K562 (cell line): ENCODE measurements around the gene HDHD3.

Experiments
- ESRRA ChIP-seq: fragments of 450-650 bp; IDR thresholded peaks from 2 replicates; pipeline ENCODE4 v1.6.1; 2014; ENCODE audit warnings: low read depth, mild to moderate bottlenecking, moderate library complexity, borderline replicate concordance
- MXI1 ChIP-seq: IDR thresholded peaks from 2 replicates; pipeline ENCODE4 v1.6.1; 2011; ENCODE audit warnings: low read depth, mild to moderate bottlenecking, improper control_type of control experiment, low read length
- RAD51 ChIP-seq: fragments of 450-650 bp; IDR thresholded peaks from 2 replicates; pipeline ENCODE4 v1.7.1; 2016; ENCODE audit warnings: low read depth, mild to moderate bottlenecking, borderline replicate concordance
- ZNF133 ChIP-seq: fragments of 250-450 bp; sonication (Bioruptor Pico); IDR thresholded peaks from 2 replicates; pipeline ENCODE4 v1.4.0; 2020; ENCODE audit warnings: mild to moderate bottlenecking
- TF ChIP-seq, protein P1 (sequence below), 3 experiments: IDR thresholded peaks in 2 of 3; conservative IDR thresholded peaks in 1 of 3; 2 replicates each; pipeline ENCODE4 v1.5.1; 2011 to 2012; ENCODE audit warnings: low read length in 3 of 3, mild to moderate bottlenecking in 3 of 3, control low read depth in 2 of 3, improper control_type of control experiment in 1 of 3, inconsistent platforms in 1 of 3, low read depth in 1 of 3, mixed read lengths in 1 of 3, moderate library complexity in 1 of 3; ENCODE audit not compliant: insufficient read depth in 2 of 3
- TF ChIP-seq, protein P2 (sequence below): fragments of 250-450 bp; sonication (Bioruptor Pico); IDR thresholded peaks from 2 replicates; pipeline ENCODE4 v1.5.0; 2022; ENCODE audit warnings: mild to moderate bottlenecking
- TF ChIP-seq, protein P3 (sequence below): sonication (generic); formaldehyde crosslinking; IDR thresholded peaks from 2 replicates; pipeline ENCODE4 v1.8.1; 2023; ENCODE audit warnings: mild to moderate bottlenecking, missing genetic modification reagents

DNA sequence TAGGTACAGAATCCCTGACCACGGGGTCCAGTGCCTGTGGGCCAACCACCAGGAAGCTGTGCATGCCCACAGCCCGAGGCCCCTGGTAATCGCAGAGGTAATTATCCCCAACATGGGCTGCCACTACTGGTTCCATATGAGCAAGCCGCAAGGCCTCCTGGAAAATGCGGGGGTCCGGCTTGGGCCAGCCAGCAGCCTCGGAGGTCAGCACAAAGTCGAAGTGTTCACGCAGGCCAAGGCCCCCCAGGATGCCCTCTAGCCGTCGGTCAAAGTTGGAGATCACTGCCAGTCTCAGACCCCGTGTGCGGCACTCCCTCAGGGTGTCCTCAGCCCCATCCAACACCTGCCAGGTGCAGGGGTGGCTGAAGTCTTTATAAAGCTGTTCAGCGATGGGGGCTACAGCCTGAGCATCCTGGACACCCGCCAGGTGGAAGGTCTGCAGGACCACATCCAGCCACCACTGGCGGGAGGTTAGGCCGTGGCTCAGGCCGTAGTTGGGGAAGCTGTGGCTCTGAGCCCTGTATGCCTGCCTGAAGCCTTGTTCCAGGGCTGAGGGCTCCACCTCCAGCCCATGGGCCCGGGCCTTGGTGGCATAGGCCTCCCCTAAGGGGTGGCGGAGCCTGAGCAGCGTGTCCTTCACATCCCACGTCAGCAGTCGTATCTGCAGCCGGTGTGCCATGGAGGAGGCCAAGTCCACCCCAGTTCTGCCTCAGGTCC is 3.0 kb downstream of the HDHD3 start:
- TF ChIP-seq, protein P1, sequence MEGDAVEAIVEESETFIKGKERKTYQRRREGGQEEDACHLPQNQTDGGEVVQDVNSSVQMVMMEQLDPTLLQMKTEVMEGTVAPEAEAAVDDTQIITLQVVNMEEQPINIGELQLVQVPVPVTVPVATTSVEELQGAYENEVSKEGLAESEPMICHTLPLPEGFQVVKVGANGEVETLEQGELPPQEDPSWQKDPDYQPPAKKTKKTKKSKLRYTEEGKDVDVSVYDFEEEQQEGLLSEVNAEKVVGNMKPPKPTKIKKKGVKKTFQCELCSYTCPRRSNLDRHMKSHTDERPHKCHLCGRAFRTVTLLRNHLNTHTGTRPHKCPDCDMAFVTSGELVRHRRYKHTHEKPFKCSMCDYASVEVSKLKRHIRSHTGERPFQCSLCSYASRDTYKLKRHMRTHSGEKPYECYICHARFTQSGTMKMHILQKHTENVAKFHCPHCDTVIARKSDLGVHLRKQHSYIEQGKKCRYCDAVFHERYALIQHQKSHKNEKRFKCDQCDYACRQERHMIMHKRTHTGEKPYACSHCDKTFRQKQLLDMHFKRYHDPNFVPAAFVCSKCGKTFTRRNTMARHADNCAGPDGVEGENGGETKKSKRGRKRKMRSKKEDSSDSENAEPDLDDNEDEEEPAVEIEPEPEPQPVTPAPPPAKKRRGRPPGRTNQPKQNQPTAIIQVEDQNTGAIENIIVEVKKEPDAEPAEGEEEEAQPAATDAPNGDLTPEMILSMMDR (IDR thresholded peaks at IDR 0.05 in 2 of 3, conservative IDR thresholded peaks at IDR 0.05 in 1 of 3; ENCODE audit: insufficient read depth in 2 of 3, low read depth in 1 of 3, low read length in 3 of 3) = no peak
- TF ChIP-seq ZNF133 (CRISPR knock-in tag) = no peak
- TF ChIP-seq, protein P2, sequence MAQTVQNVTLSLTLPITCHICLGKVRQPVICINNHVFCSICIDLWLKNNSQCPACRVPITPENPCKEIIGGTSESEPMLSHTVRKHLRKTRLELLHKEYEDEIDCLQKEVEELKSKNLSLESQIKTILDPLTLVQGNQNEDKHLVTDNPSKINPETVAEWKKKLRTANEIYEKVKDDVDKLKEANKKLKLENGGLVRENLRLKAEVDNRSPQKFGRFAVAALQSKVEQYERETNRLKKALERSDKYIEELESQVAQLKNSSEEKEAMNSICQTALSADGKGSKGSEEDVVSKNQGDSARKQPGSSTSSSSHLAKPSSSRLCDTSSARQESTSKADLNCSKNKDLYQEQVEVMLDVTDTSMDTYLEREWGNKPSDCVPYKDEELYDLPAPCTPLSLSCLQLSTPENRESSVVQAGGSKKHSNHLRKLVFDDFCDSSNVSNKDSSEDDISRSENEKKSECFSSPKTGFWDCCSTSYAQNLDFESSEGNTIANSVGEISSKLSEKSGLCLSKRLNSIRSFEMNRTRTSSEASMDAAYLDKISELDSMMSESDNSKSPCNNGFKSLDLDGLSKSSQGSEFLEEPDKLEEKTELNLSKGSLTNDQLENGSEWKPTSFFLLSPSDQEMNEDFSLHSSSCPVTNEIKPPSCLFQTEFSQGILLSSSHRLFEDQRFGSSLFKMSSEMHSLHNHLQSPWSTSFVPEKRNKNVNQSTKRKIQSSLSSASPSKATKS (CRISPR knock-in tag) = no peak
- TF ChIP-seq RAD51 = no peak
- TF ChIP-seq, protein P3, sequence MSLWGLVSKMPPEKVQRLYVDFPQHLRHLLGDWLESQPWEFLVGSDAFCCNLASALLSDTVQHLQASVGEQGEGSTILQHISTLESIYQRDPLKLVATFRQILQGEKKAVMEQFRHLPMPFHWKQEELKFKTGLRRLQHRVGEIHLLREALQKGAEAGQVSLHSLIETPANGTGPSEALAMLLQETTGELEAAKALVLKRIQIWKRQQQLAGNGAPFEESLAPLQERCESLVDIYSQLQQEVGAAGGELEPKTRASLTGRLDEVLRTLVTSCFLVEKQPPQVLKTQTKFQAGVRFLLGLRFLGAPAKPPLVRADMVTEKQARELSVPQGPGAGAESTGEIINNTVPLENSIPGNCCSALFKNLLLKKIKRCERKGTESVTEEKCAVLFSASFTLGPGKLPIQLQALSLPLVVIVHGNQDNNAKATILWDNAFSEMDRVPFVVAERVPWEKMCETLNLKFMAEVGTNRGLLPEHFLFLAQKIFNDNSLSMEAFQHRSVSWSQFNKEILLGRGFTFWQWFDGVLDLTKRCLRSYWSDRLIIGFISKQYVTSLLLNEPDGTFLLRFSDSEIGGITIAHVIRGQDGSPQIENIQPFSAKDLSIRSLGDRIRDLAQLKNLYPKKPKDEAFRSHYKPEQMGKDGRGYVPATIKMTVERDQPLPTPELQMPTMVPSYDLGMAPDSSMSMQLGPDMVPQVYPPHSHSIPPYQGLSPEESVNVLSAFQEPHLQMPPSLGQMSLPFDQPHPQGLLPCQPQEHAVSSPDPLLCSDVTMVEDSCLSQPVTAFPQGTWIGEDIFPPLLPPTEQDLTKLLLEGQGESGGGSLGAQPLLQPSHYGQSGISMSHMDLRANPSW (CRISPR knock-in tag) = no peak
- TF ChIP-seq ESRRA = no peak
- TF ChIP-seq MXI1 = no peak
